ENCODE data around the gene GPR4. TPM values are rescaled to one million over a fixed set of nuclear protein-coding genes. Genes with fewer than 3 reads are reported as not detected.

Gene GPR4
- total and polyA plus RNA-seq, 2 donors = 0.32 to 3.7 TPM

DNA sequence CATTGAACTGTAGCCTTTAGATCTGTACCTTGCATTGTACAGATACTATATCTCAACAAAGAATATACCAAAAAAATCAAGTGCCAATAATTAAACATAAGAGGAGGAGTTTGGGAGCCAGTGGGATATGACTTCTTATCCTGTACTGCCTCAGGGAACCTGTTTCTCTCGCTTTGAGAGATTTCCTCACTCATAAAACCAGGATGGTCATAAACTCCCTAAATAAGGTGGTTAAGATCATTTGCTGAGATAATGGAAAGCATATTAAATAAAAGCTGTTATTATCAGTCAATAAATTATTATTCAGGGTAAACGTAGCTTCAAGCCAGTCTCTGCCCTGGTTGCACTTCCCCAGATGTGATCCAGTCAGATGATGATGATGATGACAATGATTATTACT, 34.4 kb downstream of the GPR4 start:
- H3K36me3 ChIP-seq (ENCODE audit: insufficient read depth) = no peaks in the 10 kb centered on the region
- H3K4me1 ChIP-seq (ENCODE audit: insufficient read depth) = no peaks in the 10 kb centered on the region
- no peak overlapping the region for H3K4me3 ChIP-seq (ENCODE audit: low read depth, low read length)
- H3K27ac ChIP-seq (ENCODE audit: low read depth) = no peak overlapping the region
- 75% methylated on average over 2 of the region's 2 CpGs for WGBS
- DNase-seq (ENCODE audit: extremely low spot score) = no peak

DNA sequence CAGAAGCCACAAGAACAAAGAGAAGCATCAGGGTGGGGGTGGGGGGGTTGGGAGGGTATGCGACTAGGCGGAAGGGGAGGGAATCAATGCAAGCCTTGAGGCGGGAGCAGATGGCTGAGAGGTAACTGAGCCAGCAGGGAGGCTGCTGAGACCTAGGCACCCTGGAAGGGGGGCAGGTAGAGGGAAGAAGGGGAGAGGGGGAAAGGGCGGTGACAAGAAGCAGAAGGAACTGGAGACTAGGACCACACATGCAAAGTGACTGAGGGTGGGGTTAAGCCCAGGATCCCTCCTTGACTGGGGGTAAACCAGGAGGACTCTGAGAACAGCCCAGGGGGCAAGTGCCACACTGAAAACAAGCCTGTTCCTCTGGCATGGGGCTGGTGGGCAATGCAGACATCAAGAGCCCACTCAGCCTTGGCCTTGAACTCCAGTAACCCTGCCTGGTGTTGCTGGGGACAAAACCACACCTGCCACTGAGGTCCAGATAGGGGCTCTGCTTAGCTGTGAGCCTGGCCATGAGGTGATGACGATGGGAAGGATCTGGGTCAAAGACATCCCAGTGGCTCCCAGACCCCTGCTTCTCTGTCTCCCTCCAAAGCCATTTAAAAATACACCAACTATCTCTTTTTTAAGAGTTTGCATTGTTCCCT, 37.8 kb downstream of the GPR4 start:
- WGBS = 68% methylated on average over 5 of the region's 5 CpGs
- no peak overlapping the region for H3K4me3 ChIP-seq (ENCODE audit: low read depth, low read length)
- H3K4me1 ChIP-seq (ENCODE audit: insufficient read depth) = no peaks in the 10 kb centered on the region
- no peak for DNase-seq (ENCODE audit: extremely low spot score)
- no peak overlapping the region for H3K27ac ChIP-seq (ENCODE audit: low read depth)
- H3K36me3 ChIP-seq (ENCODE audit: insufficient read depth) = no peaks in the 10 kb centered on the region

DNA sequence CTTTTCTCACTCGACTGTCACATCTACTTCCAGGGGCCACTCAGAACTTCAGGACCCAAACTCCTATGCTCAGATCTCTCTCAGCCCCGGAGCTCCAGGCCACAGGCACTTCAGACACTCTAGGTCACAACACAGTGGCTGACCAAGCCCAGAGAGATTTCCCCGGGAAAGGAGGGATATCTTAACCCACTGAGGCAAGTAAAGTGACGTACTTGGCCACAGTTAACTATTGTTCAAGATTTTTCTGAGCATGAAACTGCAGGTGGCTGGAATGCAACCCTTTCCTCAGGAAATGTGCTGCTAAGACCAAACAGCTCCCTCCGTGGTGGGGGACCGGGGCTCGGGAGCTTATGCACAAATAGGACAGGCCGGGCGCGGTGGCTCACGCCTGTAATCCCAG, 41.3 kb downstream of the GPR4 start:
- 79% methylated on average over 11 of the region's 11 CpGs for WGBS
- H3K4me1 ChIP-seq (ENCODE audit: insufficient read depth) = no peaks in the 10 kb centered on the region

DNA sequence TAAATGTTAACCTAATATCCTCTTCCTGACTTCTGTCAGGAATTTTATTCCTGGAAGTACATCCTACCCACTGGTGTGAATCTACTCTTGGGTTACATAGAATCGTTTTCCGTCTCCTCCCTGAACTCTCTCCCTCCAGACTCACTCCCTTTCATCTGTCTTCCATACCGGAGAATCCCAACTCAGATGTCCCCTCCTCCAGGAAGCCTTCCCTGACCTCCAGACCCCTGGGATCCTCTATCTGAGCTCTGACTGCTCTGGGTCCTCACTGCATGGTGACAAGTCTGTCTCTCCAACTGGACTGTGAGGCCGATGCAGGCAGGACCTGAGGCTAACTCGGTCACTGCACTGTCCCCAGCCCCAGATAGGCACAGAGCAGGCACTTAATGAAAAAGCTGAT, 42.0 kb downstream of the GPR4 start:
- H3K36me3 ChIP-seq (ENCODE audit: insufficient read depth) = no peaks in the 10 kb centered on the region
- 89% methylated on average over 5 of the region's 5 CpGs for WGBS
- H3K27ac ChIP-seq (ENCODE audit: low read depth) = no peak overlapping the region
- no peak overlapping the region for H3K4me3 ChIP-seq (ENCODE audit: low read depth, low read length)
- no peak for DNase-seq (ENCODE audit: extremely low spot score)
- no peaks in the 10 kb centered on the region for H3K4me1 ChIP-seq (ENCODE audit: insufficient read depth)

More for the DNA sequence above, 41.3 kb downstream of the GPR4 start:
- Histone ChIP-seq H3K4me3 (ENCODE audit: low read depth, low read length) (no peak overlapping the region), H3K36me3 (ENCODE audit: insufficient read depth) (no peaks in the 10 kb centered on the region), H3K27ac (ENCODE audit: low read depth) (no peak overlapping the region)
- no peak for DNase-seq (ENCODE audit: extremely low spot score)

DNA sequence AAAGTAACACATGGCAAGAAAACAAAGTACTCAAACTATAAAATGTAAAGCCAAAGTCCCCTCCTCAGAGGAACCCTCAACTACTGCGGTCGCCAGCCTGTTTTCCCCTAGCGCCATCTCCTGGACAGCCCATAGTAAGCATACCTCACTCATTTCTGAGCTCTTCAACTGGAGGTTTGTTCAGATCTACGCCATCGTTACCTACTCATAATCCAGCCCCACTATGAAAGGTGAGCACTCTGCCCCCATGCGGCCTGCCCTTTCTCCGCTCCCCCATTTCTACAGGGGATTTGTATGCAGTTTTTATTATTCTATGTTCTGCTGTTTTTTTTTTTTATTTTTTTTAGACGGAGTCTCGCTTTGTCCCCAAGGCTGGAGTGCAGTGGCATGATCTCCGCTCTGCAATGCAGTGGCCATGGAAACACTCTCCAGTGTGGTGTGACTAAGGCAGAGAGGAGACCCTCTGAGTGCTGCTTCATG, 43.6 kb downstream of the GPR4 start:
- WGBS = 49% methylated on average over 10 of the region's 10 CpGs
- DNase-seq (ENCODE audit: extremely low spot score) = no peak
- no peak overlapping the region for H3K27ac ChIP-seq (ENCODE audit: low read depth)
- H3K4me3 ChIP-seq (ENCODE audit: low read depth, low read length) = no peak overlapping the region
- H3K36me3 ChIP-seq (ENCODE audit: insufficient read depth) = no peaks in the 10 kb centered on the region
- H3K4me1 ChIP-seq (ENCODE audit: insufficient read depth) = no peaks in the 10 kb centered on the region

DNA sequence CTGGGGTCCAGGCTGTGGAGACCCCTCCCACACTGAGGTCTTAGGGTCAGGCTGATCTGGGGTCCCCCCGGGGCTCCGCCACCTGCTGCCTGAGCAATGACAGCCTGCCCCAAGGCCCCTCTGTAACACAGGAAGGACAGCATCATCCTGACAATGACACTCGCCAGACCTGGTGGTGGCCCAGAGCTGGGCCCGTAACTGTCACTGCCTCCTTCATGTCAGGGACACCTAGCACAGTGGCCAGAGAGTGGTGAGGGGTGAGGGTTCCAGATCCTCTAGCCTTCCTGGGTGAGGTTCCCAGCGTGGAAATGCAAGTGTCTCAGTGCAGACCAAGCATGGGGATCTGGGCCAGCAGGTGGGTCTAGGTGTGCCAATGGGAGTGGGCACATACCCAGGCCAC, 45.2 kb downstream of the GPR4 start:
- Histone ChIP-seq H3K4me1 (ENCODE audit: insufficient read depth) (no peaks in the 10 kb centered on the region), H3K27ac (ENCODE audit: low read depth) (no peak overlapping the region), H3K4me3 (ENCODE audit: low read depth, low read length) (no peak overlapping the region), H3K36me3 (ENCODE audit: insufficient read depth) (no peaks in the 10 kb centered on the region)
- no peak for DNase-seq (ENCODE audit: extremely low spot score)
- WGBS = 80% methylated on average over 5 of the region's 5 CpGs

DNA sequence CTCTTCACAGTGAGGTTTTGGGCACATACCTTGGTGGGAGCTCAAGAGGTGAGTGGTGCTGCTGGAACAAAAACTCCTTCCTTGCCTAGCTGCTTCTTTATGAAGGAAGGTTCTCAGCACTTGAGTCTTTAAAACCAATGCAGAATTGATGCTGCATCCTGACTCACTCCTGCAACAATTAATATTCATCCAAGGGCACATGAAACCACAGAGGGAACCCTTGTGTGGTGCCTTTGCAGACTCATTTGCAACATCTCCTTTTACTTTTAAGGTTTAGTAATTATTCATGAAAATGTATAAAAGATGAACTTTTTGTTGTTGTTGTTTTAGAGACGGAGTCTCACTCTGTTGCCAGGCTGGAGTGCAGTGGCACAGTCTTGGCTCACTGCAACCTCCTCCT, 47.5 kb downstream of the GPR4 start:
- DNase-seq (ENCODE audit: extremely low spot score) = no peak
- Histone ChIP-seq H3K27ac (ENCODE audit: low read depth) (no peak overlapping the region), H3K4me3 (ENCODE audit: low read depth, low read length) (no peak overlapping the region), H3K4me1 (ENCODE audit: insufficient read depth) (no peaks in the 10 kb centered on the region), H3K36me3 (ENCODE audit: insufficient read depth) (no peaks in the 10 kb centered on the region)
- WGBS = 84% methylated on average over 1 of the region's 1 CpG

DNA sequence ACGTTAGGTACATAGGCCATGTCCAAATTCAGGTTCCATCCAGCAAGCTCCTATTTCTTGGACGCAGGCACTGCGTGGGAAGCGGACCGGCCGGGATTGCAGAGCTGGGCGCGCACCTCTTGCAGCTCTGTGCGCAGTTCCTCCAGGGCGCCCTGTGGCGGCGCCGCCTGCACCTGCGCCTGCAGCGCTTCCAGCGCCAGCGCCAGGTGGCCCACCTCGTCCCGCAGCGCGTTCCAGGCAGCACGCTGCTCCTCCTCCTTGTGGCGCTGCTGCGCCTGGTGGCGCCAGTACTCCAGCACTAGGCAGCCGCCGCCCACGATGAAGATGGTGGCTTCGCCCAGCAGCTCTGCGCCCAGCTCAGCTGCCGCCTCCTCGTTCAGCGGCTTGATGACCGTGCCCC, 48.5 kb downstream of the GPR4 start:
- Histone ChIP-seq H3K36me3 (ENCODE audit: insufficient read depth) (no peaks in the 10 kb centered on the region), H3K4me1 (ENCODE audit: insufficient read depth) (no peaks in the 10 kb centered on the region), H3K27ac (ENCODE audit: low read depth) (no peak overlapping the region), H3K4me3 (ENCODE audit: low read depth, low read length) (no peak overlapping the region)
- 67% methylated on average over 34 of the region's 34 CpGs for WGBS
- no peak for DNase-seq (ENCODE audit: extremely low spot score)

DNA sequence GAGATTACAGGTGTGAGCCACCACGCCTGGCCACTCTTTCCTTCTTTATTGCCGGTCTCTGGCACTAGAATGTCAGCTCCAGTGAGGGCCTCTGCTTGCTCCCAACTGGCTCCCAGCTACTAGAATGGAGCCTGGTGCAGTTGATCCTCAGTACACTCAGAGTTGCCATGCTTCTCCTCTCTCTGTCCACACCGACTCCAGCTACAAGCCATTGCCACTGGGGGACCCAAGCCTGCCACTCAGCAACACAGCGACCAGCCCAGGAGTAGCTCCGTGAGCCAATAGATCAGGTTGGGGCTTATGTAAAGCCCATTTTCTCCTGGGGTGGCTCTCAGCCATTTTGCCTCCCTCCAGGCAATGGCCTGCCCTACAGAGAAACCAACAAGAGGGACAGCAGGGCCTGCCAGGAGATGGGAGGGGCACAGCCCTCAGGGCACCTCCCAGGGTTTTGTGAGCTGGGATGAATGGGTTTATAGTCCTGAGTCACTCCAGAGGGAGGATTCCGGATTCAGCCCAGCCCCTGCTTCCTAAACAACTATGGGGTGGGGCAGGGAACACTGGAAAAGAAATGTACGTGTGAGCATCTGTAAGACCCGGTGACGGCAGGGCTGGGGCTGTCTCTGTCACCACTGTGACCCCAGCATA, 53.9 kb downstream of the GPR4 start:
- no peak for DNase-seq (ENCODE audit: extremely low spot score)
- no peaks in the 10 kb centered on the region for H3K36me3 ChIP-seq (ENCODE audit: insufficient read depth)
- no peak overlapping the region for H3K27ac ChIP-seq (ENCODE audit: low read depth)
- no peaks in the 10 kb centered on the region for H3K4me1 ChIP-seq (ENCODE audit: insufficient read depth)
- WGBS = 81% methylated on average over 9 of the region's 9 CpGs
- H3K4me3 ChIP-seq (ENCODE audit: low read depth, low read length) = no peak overlapping the region

DNA sequence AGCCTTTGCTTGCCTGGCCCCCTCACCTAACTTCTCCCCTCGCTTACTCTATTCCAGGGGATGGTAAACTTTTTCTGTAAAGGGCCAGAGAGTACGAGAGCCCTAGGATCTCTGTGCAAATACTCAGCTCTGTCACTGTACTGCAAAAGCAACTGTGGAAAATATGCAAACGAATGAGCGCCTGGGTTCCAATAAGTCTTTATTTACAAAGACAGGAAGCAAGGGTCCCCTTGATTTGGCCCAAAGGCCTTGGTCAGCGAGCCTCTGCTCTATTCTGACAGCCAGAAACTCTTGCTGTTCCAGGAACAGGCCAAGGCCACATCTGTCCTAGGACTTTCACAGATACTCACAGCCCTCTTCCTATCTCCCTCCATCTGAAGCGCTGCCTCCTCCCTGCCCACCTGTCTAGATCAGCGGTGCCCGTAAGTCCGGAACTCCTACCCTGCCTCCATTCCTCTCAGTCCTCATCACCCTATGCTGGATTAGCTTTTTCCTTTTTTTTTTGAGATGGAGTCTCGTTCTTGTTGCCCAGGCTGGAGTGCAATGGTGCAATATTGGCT, 54.7 kb downstream of the GPR4 start:
- H3K36me3 ChIP-seq (ENCODE audit: insufficient read depth) = no peaks in the 10 kb centered on the region
- no peak overlapping the region for H3K4me3 ChIP-seq (ENCODE audit: low read depth, low read length)
- DNase-seq (ENCODE audit: extremely low spot score) = no peak
- no peak overlapping the region for H3K27ac ChIP-seq (ENCODE audit: low read depth)
- no peaks in the 10 kb centered on the region for H3K4me1 ChIP-seq (ENCODE audit: insufficient read depth)
- 91% methylated on average over 10 of the region's 10 CpGs for WGBS

DNA sequence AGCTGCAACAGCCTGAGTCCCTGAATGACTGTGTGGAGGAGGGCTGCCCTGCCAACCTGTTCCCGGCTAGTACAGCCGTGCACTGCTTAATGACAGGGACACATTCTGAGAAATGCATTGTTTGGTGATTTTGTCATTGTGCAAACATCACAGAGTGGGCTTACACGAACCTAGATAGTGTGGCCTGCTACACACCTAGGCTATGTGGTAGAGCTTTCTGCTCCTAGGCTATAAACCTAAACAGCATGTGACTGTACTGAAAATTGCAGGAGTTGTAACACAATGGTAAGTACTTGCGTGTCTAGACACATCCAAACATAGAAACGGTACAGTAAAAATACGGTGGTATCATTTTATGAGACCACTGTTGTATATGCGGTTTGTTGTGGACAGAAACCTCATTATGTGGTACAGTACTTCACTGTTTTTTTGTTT, 59.8 kb downstream of the GPR4 start:
- no peak for DNase-seq (ENCODE audit: extremely low spot score)
- Histone ChIP-seq H3K27ac (ENCODE audit: low read depth) (no peak overlapping the region), H3K36me3 (ENCODE audit: insufficient read depth) (no peaks in the 10 kb centered on the region), H3K4me1 (ENCODE audit: insufficient read depth) (no peaks in the 10 kb centered on the region), H3K4me3 (ENCODE audit: low read depth, low read length) (no peak overlapping the region)
- 67% methylated on average over 7 of the region's 7 CpGs for WGBS

Small RNAs within 50 kb of the gene (small RNA-seq; reads per million reads assigned to genes)
- gene RN7SL836P = not detected

Other genes with a start within 250 kb of the GPR4 start
- 8.6 TPM for gene ERCC2, start 231.6 kb downstream of the GPR4 start, total RNA-seq
- gene ERCC2, start 231.6 kb downstream of the GPR4 start, polyA plus RNA-seq = 17.5 TPM
- gene PPP1R13L, start 197.1 kb downstream of the GPR4 start, total RNA-seq = 7.7 TPM
- gene PPP1R13L, start 197.1 kb downstream of the GPR4 start, polyA plus RNA-seq = 28.1 TPM
- gene POLR1G, start 195.6 kb downstream of the GPR4 start, total RNA-seq = 1.8 TPM
- 5.0 TPM for gene POLR1G, start 195.6 kb downstream of the GPR4 start, polyA plus RNA-seq
- gene ERCC1, start 178.3 kb downstream of the GPR4 start, total RNA-seq = 64.0 TPM
- 50.3 TPM for gene ERCC1, start 178.3 kb downstream of the GPR4 start, polyA plus RNA-seq
- 10.4 TPM for gene FOSB, start 134.2 kb downstream of the GPR4 start, total RNA-seq
- 128 TPM for gene FOSB, start 134.2 kb downstream of the GPR4 start, polyA plus RNA-seq
- gene RTN2, start 105.2 kb downstream of the GPR4 start, total RNA-seq = 6.0 TPM
- 34.9 TPM for gene RTN2, start 105.2 kb downstream of the GPR4 start, polyA plus RNA-seq
- 0.53 TPM for gene PPM1N, start 103.8 kb downstream of the GPR4 start, total RNA-seq
- gene PPM1N, start 103.8 kb downstream of the GPR4 start, polyA plus RNA-seq = 5.3 TPM
- gene VASP, start 94.7 kb downstream of the GPR4 start, total RNA-seq = 42.6 TPM
- 174 TPM for gene VASP, start 94.7 kb downstream of the GPR4 start, polyA plus RNA-seq
- gene OPA3, start 17.4 kb downstream of the GPR4 start, total RNA-seq = 3.4 TPM
- gene OPA3, start 17.4 kb downstream of the GPR4 start, polyA plus RNA-seq = 10.2 TPM
- 16.9 TPM for gene EML2, start 37.2 kb upstream of the GPR4 start, total RNA-seq
- gene EML2, start 37.2 kb upstream of the GPR4 start, polyA plus RNA-seq = 41.2 TPM
- 0.26 TPM for gene GIPR, start 66.0 kb upstream of the GPR4 start, total RNA-seq
- 0.70 TPM for gene GIPR, start 66.0 kb upstream of the GPR4 start, polyA plus RNA-seq
- gene SNRPD2, start 89.7 kb upstream of the GPR4 start, total RNA-seq = 177 TPM
- 340 TPM for gene SNRPD2, start 89.7 kb upstream of the GPR4 start, polyA plus RNA-seq
- gene QPCTL, start 90.5 kb upstream of the GPR4 start, total RNA-seq = 2.4 TPM
- 7.0 TPM for gene QPCTL, start 90.5 kb upstream of the GPR4 start, polyA plus RNA-seq
- gene FBXO46, start 128.7 kb upstream of the GPR4 start, total RNA-seq = 4.3 TPM
- 11.0 TPM for gene FBXO46, start 128.7 kb upstream of the GPR4 start, polyA plus RNA-seq
- not detected for gene MEIOSIN, start 131.2 kb upstream of the GPR4 start, total RNA-seq
- gene MEIOSIN, start 131.2 kb upstream of the GPR4 start, polyA plus RNA-seq = not detected
- 10.4 TPM for gene SIX5, start 167.0 kb upstream of the GPR4 start, total RNA-seq
- gene SIX5, start 167.0 kb upstream of the GPR4 start, polyA plus RNA-seq = 51.1 TPM
- 49.4 TPM for gene DMPK, start 180.3 kb upstream of the GPR4 start, total RNA-seq
- gene DMPK, start 180.3 kb upstream of the GPR4 start, polyA plus RNA-seq = 223 TPM
- gene DMWD, start 190.6 kb upstream of the GPR4 start, total RNA-seq = 24.7 TPM
- gene DMWD, start 190.6 kb upstream of the GPR4 start, polyA plus RNA-seq = 43.7 TPM
- gene RSPH6A, start 213.1 kb upstream of the GPR4 start, total RNA-seq = not detected
- gene RSPH6A, start 213.1 kb upstream of the GPR4 start, polyA plus RNA-seq = not detected

All from urinary bladder (tissue), 4 donors.